H9 (cell line): Measurements from ENCODE around the gene C12orf75. TPM values are rescaled to one million over a fixed set of nuclear protein-coding genes. Genes with fewer than 3 reads are reported as not detected.
A peak's percentile ranks its signal among the peaks of the same experiment; 100 is the strongest.

Source experiments
- DNase-seq: peaks from one replicate; pipeline ENCODE4 v3.0.0-alpha.2; 2017
- H2AFZ ChIP-seq: one replicate; pipeline ENCODE4 v1.6.1; 2013; ENCODE audit warnings: mild to moderate bottlenecking, low read length, control low read depth, moderate library complexity
- H2AK5ac ChIP-seq: 2 replicates; pipeline ENCODE4 v1.6.1; 2013; ENCODE audit warnings: low read length, control low read depth, mixed read lengths; ENCODE audit not compliant: insufficient read length
- H2BK120ac ChIP-seq: one replicate; pipeline ENCODE4 v1.6.1; 2013; ENCODE audit warnings: low read depth, mild to moderate bottlenecking, low read length, control low read depth, inconsistent platforms; ENCODE audit not compliant: poor library complexity, severe bottlenecking
- H2BK12ac ChIP-seq: 2 replicates; pipeline ENCODE4 v1.6.1; 2013; ENCODE audit warnings: low read length, control low read depth, mixed read lengths, low read depth; ENCODE audit not compliant: insufficient read length
- H2BK15ac ChIP-seq: 2 replicates; pipeline ENCODE4 v1.6.1; 2013; ENCODE audit warnings: low read depth, low read length, control low read depth
- H2BK20ac ChIP-seq: one replicate; pipeline ENCODE4 v1.6.1; 2013; ENCODE audit warnings: low read depth, mild to moderate bottlenecking, low read length, control low read depth, inconsistent platforms; ENCODE audit not compliant: poor library complexity, severe bottlenecking
- H2BK5ac ChIP-seq: 2 replicates; pipeline ENCODE4 v1.6.1; 2013; ENCODE audit warnings: low read length, control low read depth, mixed read lengths; ENCODE audit not compliant: insufficient read length
- H3K14ac ChIP-seq: 2 replicates; pipeline ENCODE4 v1.6.1; 2013; ENCODE audit warnings: low read length, control low read depth; ENCODE audit not compliant: insufficient read depth
- H3K18ac ChIP-seq: 2 replicates; pipeline ENCODE4 v1.6.1; 2013; ENCODE audit warnings: low read depth, mild to moderate bottlenecking, mixed read lengths, low read length, control low read depth; ENCODE audit not compliant: insufficient read length
- H3K23ac ChIP-seq: 2 replicates; pipeline ENCODE4 v1.6.1; 2013; ENCODE audit warnings: low read length, control low read depth, mixed read lengths, low read depth; ENCODE audit not compliant: insufficient read length
- H3K23me2 ChIP-seq: 2 replicates; pipeline ENCODE4 v1.6.1; 2013; ENCODE audit warnings: low read depth, mild to moderate bottlenecking, mixed read lengths, low read length, control low read depth; ENCODE audit not compliant: insufficient read length, poor library complexity, severe bottlenecking
- H3K27ac ChIP-seq: 2 replicates; pipeline ENCODE4 v1.5.1; 2013; ENCODE audit warnings: low read length, control low read depth, mixed read lengths, low read depth; ENCODE audit not compliant: insufficient read length
- H3K27me3 ChIP-seq: 2 replicates; pipeline ENCODE4 v1.6.1; 2013; ENCODE audit warnings: low read length, control low read depth, inconsistent platforms; ENCODE audit not compliant: insufficient read depth
- H3K4ac ChIP-seq: 2 replicates; pipeline ENCODE4 v1.6.1; 2013; ENCODE audit warnings: low read depth, mild to moderate bottlenecking, control low read depth, inconsistent platforms, low read length, moderate library complexity
- H3K4me1 ChIP-seq: 2 replicates; pipeline ENCODE4 v1.6.1; 2013; ENCODE audit warnings: low read length, control low read depth, inconsistent platforms; ENCODE audit not compliant: insufficient read depth
- H3K4me2 ChIP-seq: 2 replicates; pipeline ENCODE4 v1.6.1; 2013; ENCODE audit warnings: low read length, control low read depth, mixed read lengths; ENCODE audit not compliant: insufficient read length, insufficient read depth
- H3K56ac ChIP-seq: 2 replicates; pipeline ENCODE4 v1.6.1; 2013; ENCODE audit warnings: low read depth, mild to moderate bottlenecking, mixed read lengths, low read length, control low read depth; ENCODE audit not compliant: insufficient read length
- H3K79me1 ChIP-seq: 2 replicates; pipeline ENCODE4 v1.6.1; 2013; ENCODE audit warnings: low read depth, mild to moderate bottlenecking, moderate library complexity, low read length, control low read depth, inconsistent platforms; ENCODE audit not compliant: insufficient read depth, poor library complexity, severe bottlenecking
- H3K79me2 ChIP-seq: 2 replicates; pipeline ENCODE4 v1.6.1; 2013; ENCODE audit warnings: low read length, control low read depth, inconsistent platforms; ENCODE audit not compliant: insufficient read depth
- H3K9ac ChIP-seq: 2 replicates; pipeline ENCODE4 v1.6.1; 2013; ENCODE audit warnings: low read length, control low read depth, mixed read lengths; ENCODE audit not compliant: insufficient read length; ENCODE audit errors: extremely low read depth
- H3K9me3 ChIP-seq: one replicate; pipeline ENCODE4 v1.6.1; 2013; ENCODE audit warnings: low read depth, low read length, inconsistent platforms; ENCODE audit not compliant: control insufficient read depth
- H3T11ph ChIP-seq: one replicate; pipeline ENCODE4 v1.6.1; 2013; ENCODE audit warnings: mild to moderate bottlenecking, low read length, control low read depth, inconsistent platforms
- H4K20me1 ChIP-seq: one replicate; pipeline ENCODE4 v1.6.1; 2013; ENCODE audit not compliant: control insufficient read depth, insufficient read length, insufficient read depth
- H4K5ac ChIP-seq: 2 replicates; pipeline ENCODE4 v1.6.1; 2013; ENCODE audit warnings: low read depth, mild to moderate bottlenecking, mixed read lengths, low read length, control low read depth; ENCODE audit not compliant: insufficient read length
- H4K8ac ChIP-seq: replicated peaks from 2 replicates; pipeline ENCODE4 v1.6.1; 2013; ENCODE audit warnings: low read length, control low read depth, mixed read lengths, low read depth; ENCODE audit not compliant: insufficient read length
- H4K91ac ChIP-seq: 2 replicates; pipeline ENCODE4 v1.6.1; 2013; ENCODE audit warnings: low read depth, mild to moderate bottlenecking, moderate library complexity, mixed read lengths, low read length, control low read depth; ENCODE audit not compliant: insufficient read length
- H3K27ac Mint-ChIP-seq, 3 experiments: 2 replicates in 2 of 3; 3 replicates in 1 of 3; pipeline ENCODE4 v1.8.0; 2020 to 2021; ENCODE audit warnings: mixed read lengths in 3 of 3, mild to moderate bottlenecking in 1 of 3, moderate library complexity in 1 of 3
- H3K27me3 Mint-ChIP-seq: 2 replicates; pipeline ENCODE4 v1.8.0; 2021; ENCODE audit warnings: low read depth, mild to moderate bottlenecking, moderate library complexity, mixed read lengths
- H3K36me3 Mint-ChIP-seq, 3 experiments: 2 replicates in 2 of 3; 3 replicates in 1 of 3; pipeline ENCODE4 v1.8.0; 2020 to 2021; ENCODE audit warnings: low read depth in 3 of 3, mixed read lengths in 3 of 3; ENCODE audit not compliant: insufficient read depth in 1 of 3
- H3K4me1 Mint-ChIP-seq, 2 experiments: 2 replicates each; pipeline ENCODE4 v1.8.0; 2020; ENCODE audit warnings: mixed read lengths in 2 of 2
- H3K4me3 Mint-ChIP-seq, 2 experiments: 2 replicates in 1 of 2; 3 replicates in 1 of 2; pipeline ENCODE4 v1.8.0; 2020 to 2021; ENCODE audit warnings: mild to moderate bottlenecking in 2 of 2, mixed read lengths in 2 of 2, moderate library complexity in 1 of 2
- H3K9me3 Mint-ChIP-seq, 2 experiments: 2 replicates in 1 of 2; 3 replicates in 1 of 2; pipeline ENCODE4 v1.8.0; 2020; ENCODE audit warnings: mild to moderate bottlenecking in 2 of 2, mixed read lengths in 2 of 2, moderate library complexity in 1 of 2
- WGBS: extraction: QIAGEN DNeasy Blood & Tissue Kit; methylation state at CpG from one replicate; pipeline ENCODE4 v1.1.7; 2013; ENCODE audit warnings: missing lambda C conversion rate, low lambda C conversion rate, mixed read lengths; ENCODE audit not compliant: insufficient read length; ENCODE audit errors: extremely low coverage; 5-methylcytosine and 5-hydroxymethylcytosine counted together
- total RNA-seq: library from RNA; stranded (reverse); gene quantifications from 2 replicates; pipeline ENCODE4 v1.2.1, GENCODE V29; 2021
- TF ChIP-seq, protein P1 (sequence below): fragments of 200-600 bp; sonication (generic); conservative IDR thresholded peaks from 3 replicates; pipeline ENCODE4 v1.8.0; 2021; ENCODE audit warnings: antibody characterized with exemption, mild to moderate bottlenecking

C12orf75 gene
- total RNA-seq, 1 experiment from 2014 or later: 37.9 TPM

- no peak overlapping the region for H3K4ac ChIP-seq
- H2BK20ac ChIP-seq: no peak overlapping the region
- H3K4me1 ChIP-seq: peaks cover 4% of the 10 kb centered on the region
- Mint-ChIP-seq H3K36me3 (peaks cover 0 to 6% (median 5%) of the 10 kb centered on the region in 3 experiments; a peak in 3 of 7 replicates), H3K4me3 (no peak overlapping the region), H3K4me1 (peaks cover 23 to 30% of the 10 kb centered on the region in 2 experiments), H3K27ac (no peak overlapping the region), H3K9me3 (peaks cover 0 to 3% of the 10 kb centered on the region in 2 experiments; a peak in 1 of 5 replicates), H3K27me3 (no peaks in the 10 kb centered on the region)
- no peak overlapping the region for H4K8ac ChIP-seq
- no peaks in the 10 kb centered on the region for H3K79me2 ChIP-seq
- no peaks in the 10 kb centered on the region for H3K79me1 ChIP-seq
- H4K5ac ChIP-seq: no peak overlapping the region
- H2AFZ ChIP-seq: no peak overlapping the region
- no peak overlapping the region for H3K18ac ChIP-seq
- H3K9ac ChIP-seq: no peak overlapping the region
- H3K27me3 ChIP-seq: no peaks in the 10 kb centered on the region
- no peak overlapping the region for H2BK15ac ChIP-seq
- no peaks in the 10 kb centered on the region for H3K9me3 ChIP-seq
- H2BK5ac ChIP-seq: no peak overlapping the region
- TF ChIP-seq, protein P1, sequence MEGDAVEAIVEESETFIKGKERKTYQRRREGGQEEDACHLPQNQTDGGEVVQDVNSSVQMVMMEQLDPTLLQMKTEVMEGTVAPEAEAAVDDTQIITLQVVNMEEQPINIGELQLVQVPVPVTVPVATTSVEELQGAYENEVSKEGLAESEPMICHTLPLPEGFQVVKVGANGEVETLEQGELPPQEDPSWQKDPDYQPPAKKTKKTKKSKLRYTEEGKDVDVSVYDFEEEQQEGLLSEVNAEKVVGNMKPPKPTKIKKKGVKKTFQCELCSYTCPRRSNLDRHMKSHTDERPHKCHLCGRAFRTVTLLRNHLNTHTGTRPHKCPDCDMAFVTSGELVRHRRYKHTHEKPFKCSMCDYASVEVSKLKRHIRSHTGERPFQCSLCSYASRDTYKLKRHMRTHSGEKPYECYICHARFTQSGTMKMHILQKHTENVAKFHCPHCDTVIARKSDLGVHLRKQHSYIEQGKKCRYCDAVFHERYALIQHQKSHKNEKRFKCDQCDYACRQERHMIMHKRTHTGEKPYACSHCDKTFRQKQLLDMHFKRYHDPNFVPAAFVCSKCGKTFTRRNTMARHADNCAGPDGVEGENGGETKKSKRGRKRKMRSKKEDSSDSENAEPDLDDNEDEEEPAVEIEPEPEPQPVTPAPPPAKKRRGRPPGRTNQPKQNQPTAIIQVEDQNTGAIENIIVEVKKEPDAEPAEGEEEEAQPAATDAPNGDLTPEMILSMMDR: no peak
- no peak overlapping the region for H4K91ac ChIP-seq
- H3K14ac ChIP-seq: no peak overlapping the region
- no peak overlapping the region for H3K56ac ChIP-seq
- no peak overlapping the region for H2AK5ac ChIP-seq
- H3K27ac ChIP-seq: no peak overlapping the region
- H2BK12ac ChIP-seq: no peak overlapping the region
- no peak overlapping the region for H3T11ph ChIP-seq
- H2BK120ac ChIP-seq: no peak overlapping the region
- WGBS: no CpG with 5 or more reads among the region's 3 CpGs
- no peak overlapping the region for H3K23ac ChIP-seq
- peak; percentile 16 for DNase-seq
- no peak overlapping the region for H3K4me2 ChIP-seq
- no peaks in the 10 kb centered on the region for H3K23me2 ChIP-seq
- no peaks in the 10 kb centered on the region for H4K20me1 ChIP-seq
These were observed 34.7 kb downstream of the C12orf75 start for GRCh38 chr12:105365231-105365630.
